Loucy (cell line): Measurements from ENCODE around the gene DUSP28.

Experiments used
- H2AFZ ChIP-seq: fragments of 200-600 bp; sonication (generic); 2 replicates; pipeline ENCODE4 v1.6.0; 2016; ENCODE audit warnings: antibody characterized with exemption, mild to moderate bottlenecking, low read length, moderate library complexity
- H3F3A ChIP-seq: fragments of 200-600 bp; 2 replicates; pipeline ENCODE4 v1.6.0; 2016; ENCODE audit warnings: antibody characterized with exemption, low read depth, mild to moderate bottlenecking
- H3K27me3 ChIP-seq: fragments of 200-600 bp; sonication (generic); 2 replicates; pipeline ENCODE4 v1.6.1; 2014; ENCODE audit warnings: low read length, mild to moderate bottlenecking; ENCODE audit not compliant: insufficient read depth, poor library complexity, severe bottlenecking
- H3K36me3 ChIP-seq: fragments of 200-600 bp; sonication (generic); 2 replicates; pipeline ENCODE4 v1.6.1; 2016; ENCODE audit warnings: low read length; ENCODE audit not compliant: insufficient read depth
- H3K4me1 ChIP-seq: fragments of 200-600 bp; sonication (generic); 2 replicates; pipeline ENCODE4 v1.5.1; 2014; ENCODE audit warnings: low read length, mild to moderate bottlenecking; ENCODE audit not compliant: insufficient read depth, poor library complexity, severe bottlenecking
- H3K4me2 ChIP-seq: fragments of 200-600 bp; sonication (generic); 2 replicates; pipeline ENCODE4 v1.6.0; 2014; ENCODE audit warnings: antibody characterized with exemption, low read length, low read depth, mild to moderate bottlenecking; ENCODE audit not compliant: poor library complexity, severe bottlenecking
- H3K4me3 ChIP-seq: fragments of 200-600 bp; sonication (generic); 2 replicates; pipeline ENCODE4 v1.5.1; 2014; ENCODE audit warnings: low read length, mild to moderate bottlenecking, mixed read lengths; ENCODE audit not compliant: poor library complexity, severe bottlenecking
- H3K79me2 ChIP-seq: fragments of 200-600 bp; sonication (generic); 2 replicates; pipeline ENCODE4 v1.6.1; 2014; ENCODE audit warnings: low read length; ENCODE audit not compliant: insufficient read depth
- H3K9ac ChIP-seq: fragments of 200-600 bp; sonication (generic); 2 replicates; pipeline ENCODE4 v1.6.0; 2014; ENCODE audit warnings: mild to moderate bottlenecking, low read depth, low read length, moderate library complexity; ENCODE audit not compliant: poor library complexity, severe bottlenecking
- H3K9me2 ChIP-seq: fragments of 200-600 bp; sonication (generic); replicated peaks from 2 replicates; pipeline ENCODE4 v1.6.1; 2016; ENCODE audit warnings: low read depth, low read length, mixed read lengths
- H3K9me3 ChIP-seq: fragments of 200-600 bp; sonication (generic); 2 replicates; pipeline ENCODE4 v1.6.1; 2014; ENCODE audit warnings: mild to moderate bottlenecking, antibody characterized with exemption, low read length, low read depth; ENCODE audit not compliant: insufficient read depth
- H4K20me1 ChIP-seq: fragments of 200-600 bp; sonication (generic); 2 replicates; pipeline ENCODE4 v1.6.0; 2014; ENCODE audit warnings: antibody characterized with exemption, low read length, mild to moderate bottlenecking; ENCODE audit not compliant: insufficient read depth, poor library complexity, severe bottlenecking
- CTCF ChIP-seq: fragments of 200-600 bp; sonication (generic); conservative IDR thresholded peaks from 2 replicates; pipeline ENCODE4 v1.5.1; 2014; ENCODE audit warnings: mild to moderate bottlenecking, antibody characterized with exemption, low read length
- EZH2phosphoT487 ChIP-seq: fragments of 200-600 bp; IDR thresholded peaks from 2 replicates; pipeline ENCODE4 v1.6.1; 2018; ENCODE audit warnings: antibody characterized with exemption, mild to moderate bottlenecking, moderate library complexity, borderline replicate concordance

Gene DUSP28

GRCh38 chr2:240522406-240522805 lies 37.8 kb upstream of the DUSP28 start:
- H2AFZ ChIP-seq = no peak overlapping the region
- H3K9me2 ChIP-seq = no peaks in the 10 kb centered on the region
- H3K36me3 ChIP-seq = peaks cover 37% of the 10 kb centered on the region; the same call in 1 of the 2 replicates
- H3K4me1 ChIP-seq = no peaks in the 10 kb centered on the region
- H3K27me3 ChIP-seq = no peaks in the 10 kb centered on the region
- peaks cover 18% of the 10 kb centered on the region; the same call in 1 of the 2 replicates for H3K9me3 ChIP-seq
- no peaks in the 10 kb centered on the region for H3K79me2 ChIP-seq
- H3K9ac ChIP-seq = no peak overlapping the region
- H3K4me2 ChIP-seq = no peak overlapping the region
- TF ChIP-seq EZH2phosphoT487 = no peak
- no peak for TF ChIP-seq CTCF
- no peak overlapping the region for H3K4me3 ChIP-seq
- H3F3A ChIP-seq = no peaks in the 10 kb centered on the region
- H4K20me1 ChIP-seq = no peaks in the 10 kb centered on the region

GRCh38 chr2:240523451-240524281 lies 36.5 kb upstream of the DUSP28 start:
- no peaks in the 10 kb centered on the region for H3K9me2 ChIP-seq
- H3K9me3 ChIP-seq = peaks cover 18% of the 10 kb centered on the region; the same call in 1 of the 2 replicates
- no peak overlapping the region for H3K9ac ChIP-seq
- H2AFZ ChIP-seq = no peak overlapping the region
- no peaks in the 10 kb centered on the region for H4K20me1 ChIP-seq
- H3K79me2 ChIP-seq = no peaks in the 10 kb centered on the region
- no peak for TF ChIP-seq CTCF
- no peak for TF ChIP-seq EZH2phosphoT487
- H3K4me3 ChIP-seq = no peak overlapping the region
- H3K4me2 ChIP-seq = no peak overlapping the region
- H3K36me3 ChIP-seq = peaks cover 39% of the 10 kb centered on the region; the same call in 1 of the 2 replicates
- H3F3A ChIP-seq = no peaks in the 10 kb centered on the region
- no peaks in the 10 kb centered on the region for H3K4me1 ChIP-seq
- no peaks in the 10 kb centered on the region for H3K27me3 ChIP-seq

- no peaks in the 10 kb centered on the region for H4K20me1 ChIP-seq
- no peaks in the 10 kb centered on the region for H3F3A ChIP-seq
- H3K79me2 ChIP-seq = no peaks in the 10 kb centered on the region
- peaks cover 49% of the 10 kb centered on the region; the same call in 1 of the 2 replicates for H3K36me3 ChIP-seq
- H3K9me3 ChIP-seq = peaks cover 18% of the 10 kb centered on the region; the same call in 1 of the 2 replicates
- no peaks in the 10 kb centered on the region for H3K4me1 ChIP-seq
- no peak overlapping the region for H3K4me3 ChIP-seq
- H3K27me3 ChIP-seq = no peaks in the 10 kb centered on the region
- TF ChIP-seq CTCF (no peak), EZH2phosphoT487 (no peak)
- H3K4me2 ChIP-seq = no peak overlapping the region
- no peak overlapping the region for H2AFZ ChIP-seq
- H3K9ac ChIP-seq = no peak overlapping the region
- no peaks in the 10 kb centered on the region for H3K9me2 ChIP-seq
These were observed 35.0 kb upstream of the DUSP28 start for GRCh38 chr2:240524963-240525718.
